ENCODE data around the gene FGF12.

The FGF12 gene

GRCh38 chr3:192629429-192629828 lies 97.9 kb downstream of the FGF12 start:
- no peak overlapping the region for H3K4ac ChIP-seq (ENCODE audit: low read length)
- no peak overlapping the region for H2BK15ac ChIP-seq (ENCODE audit: low read length)
- H3K4me3 ChIP-seq (ENCODE audit: low read length in 2 of 2) = no peak overlapping the region
- no peak overlapping the region for H2AK5ac ChIP-seq (ENCODE audit: low read depth, low read length)
- H3K9ac ChIP-seq (ENCODE audit: low read depth, low read length, poor library complexity) = no peak overlapping the region
- no peak overlapping the region for H2BK5ac ChIP-seq (ENCODE audit: low read length)
- no peaks in the 10 kb centered on the region for H3K4me1 ChIP-seq (ENCODE audit: control insufficient read depth in 2 of 2, insufficient read depth in 1 of 2, low read depth in 1 of 2, low read length in 2 of 2)
- no peaks in the 10 kb centered on the region for H3K9me3 ChIP-seq (replicated peaks in 1 of 2; ENCODE audit: control insufficient read depth in 2 of 2, insufficient read depth in 1 of 2, low read depth in 1 of 2, low read length in 2 of 2)
- DNase-seq (ENCODE audit: low spot score) = no peak
- no peaks in the 10 kb centered on the region for H3K79me1 ChIP-seq (ENCODE audit: low read depth, low read length)
- H3K27ac ChIP-seq (replicated peaks; ENCODE audit: low read length) = no peak overlapping the region
- no peaks in the 10 kb centered on the region for H3K36me3 ChIP-seq (replicated peaks in 1 of 2; ENCODE audit: control insufficient read depth in 2 of 2, insufficient read depth in 2 of 2, low read length in 2 of 2)
- no peak overlapping the region for H2BK120ac ChIP-seq (ENCODE audit: low read depth, low read length)
- no peak overlapping the region for H2AFZ ChIP-seq (ENCODE audit: low read length)
- no peak overlapping the region for H2BK12ac ChIP-seq (ENCODE audit: low read length)
- no peak overlapping the region for H4K91ac ChIP-seq (ENCODE audit: low read depth, low read length, poor library complexity)
- no peak overlapping the region for H3K18ac ChIP-seq (ENCODE audit: low read length)
- WGBS, 2 donors (ENCODE audit: extremely low coverage in 2 of 2, insufficient read length in 2 of 2, insufficient replicate concordance in 1 of 2) = no CpG with 5 or more reads among the region's 3 CpGs
- H3K27me3 ChIP-seq (ENCODE audit: control insufficient read depth in 3 of 3, insufficient read depth in 3 of 3, low read depth in 1 of 3, low read length in 3 of 3) = no peaks in the 10 kb centered on the region
- H3K4me2 ChIP-seq (ENCODE audit: insufficient read depth, low read length, poor library complexity, severe bottlenecking) = no peak overlapping the region
- no peak overlapping the region for H3K14ac ChIP-seq (ENCODE audit: low read length)
- no peak overlapping the region for H4K8ac ChIP-seq (ENCODE audit: low read depth, low read length)
- H3K23ac ChIP-seq (ENCODE audit: low read depth, low read length, poor library complexity) = no peak overlapping the region

- Histone ChIP-seq H4K8ac (ENCODE audit: low read depth, low read length) (no peak overlapping the region), H2BK5ac (ENCODE audit: low read length) (no peak overlapping the region), H2AK5ac (ENCODE audit: low read depth, low read length) (no peak overlapping the region), H3K27me3 (ENCODE audit: control insufficient read depth in 3 of 3, insufficient read depth in 3 of 3, low read depth in 1 of 3, low read length in 3 of 3) (no peaks in the 10 kb centered on the region), H3K79me1 (ENCODE audit: low read depth, low read length) (no peaks in the 10 kb centered on the region), H3K4me1 (ENCODE audit: control insufficient read depth in 2 of 2, insufficient read depth in 1 of 2, low read depth in 1 of 2, low read length in 2 of 2) (no peaks in the 10 kb centered on the region), H3K36me3 (replicated peaks in 1 of 2; ENCODE audit: control insufficient read depth in 2 of 2, insufficient read depth in 2 of 2, low read length in 2 of 2) (no peaks in the 10 kb centered on the region), H2BK12ac (ENCODE audit: low read length) (no peak overlapping the region), H3K18ac (ENCODE audit: low read length) (no peak overlapping the region), H3K27ac (replicated peaks; ENCODE audit: low read length) (no peak overlapping the region), H2BK15ac (ENCODE audit: low read length) (no peak overlapping the region), H3K23ac (ENCODE audit: low read depth, low read length, poor library complexity) (no peak overlapping the region), H2AFZ (ENCODE audit: low read length) (no peak overlapping the region), H3K4ac (ENCODE audit: low read length) (no peak overlapping the region), H3K14ac (ENCODE audit: low read length) (no peak overlapping the region), H2BK120ac (ENCODE audit: low read depth, low read length) (no peak overlapping the region), H3K9ac (ENCODE audit: low read depth, low read length, poor library complexity) (no peak overlapping the region), H4K91ac (ENCODE audit: low read depth, low read length, poor library complexity) (no peak overlapping the region), H3K9me3 (replicated peaks in 1 of 2; ENCODE audit: control insufficient read depth in 2 of 2, insufficient read depth in 1 of 2, low read depth in 1 of 2, low read length in 2 of 2) (no peaks in the 10 kb centered on the region), H3K4me2 (ENCODE audit: insufficient read depth, low read length, poor library complexity, severe bottlenecking) (no peak overlapping the region), H3K4me3 (ENCODE audit: low read length in 2 of 2) (no peak overlapping the region)
- WGBS, 2 donors (ENCODE audit: extremely low coverage in 2 of 2, insufficient read length in 2 of 2, insufficient replicate concordance in 1 of 2) = no CpG with 5 or more reads among the region's 3 CpGs
- DNase-seq (ENCODE audit: low spot score) = no peak
Observed at GRCh38 chr3:192621909-192622308, 105.4 kb downstream of the FGF12 start.

GRCh38 chr3:192620275-192620674 lies 107.1 kb downstream of the FGF12 start:
- no peaks in the 10 kb centered on the region for H3K36me3 ChIP-seq (replicated peaks in 1 of 2; ENCODE audit: control insufficient read depth in 2 of 2, insufficient read depth in 2 of 2, low read length in 2 of 2)
- H2AFZ ChIP-seq (ENCODE audit: low read length) = no peak overlapping the region
- H3K4me1 ChIP-seq (ENCODE audit: control insufficient read depth in 2 of 2, insufficient read depth in 1 of 2, low read depth in 1 of 2, low read length in 2 of 2) = no peaks in the 10 kb centered on the region
- no peak overlapping the region for H2BK12ac ChIP-seq (ENCODE audit: low read length)
- H3K27ac ChIP-seq (replicated peaks; ENCODE audit: low read length) = no peak overlapping the region
- no peak overlapping the region for H3K18ac ChIP-seq (ENCODE audit: low read length)
- H2BK5ac ChIP-seq (ENCODE audit: low read length) = no peak overlapping the region
- H3K79me1 ChIP-seq (ENCODE audit: low read depth, low read length) = no peaks in the 10 kb centered on the region
- no peak overlapping the region for H2BK15ac ChIP-seq (ENCODE audit: low read length)
- H3K4ac ChIP-seq (ENCODE audit: low read length) = no peak overlapping the region
- no peak overlapping the region for H3K4me3 ChIP-seq (ENCODE audit: low read length in 2 of 2)
- no peaks in the 10 kb centered on the region for H3K27me3 ChIP-seq (ENCODE audit: control insufficient read depth in 3 of 3, insufficient read depth in 3 of 3, low read depth in 1 of 3, low read length in 3 of 3)
- H2AK5ac ChIP-seq (ENCODE audit: low read depth, low read length) = no peak overlapping the region
- no peak overlapping the region for H3K4me2 ChIP-seq (ENCODE audit: insufficient read depth, low read length, poor library complexity, severe bottlenecking)
- H3K14ac ChIP-seq (ENCODE audit: low read length) = no peak overlapping the region
- H4K8ac ChIP-seq (ENCODE audit: low read depth, low read length) = no peak overlapping the region
- no CpG with 5 or more reads among the region's 3 CpGs for WGBS, 2 donors (ENCODE audit: extremely low coverage in 2 of 2, insufficient read length in 2 of 2, insufficient replicate concordance in 1 of 2)
- H3K23ac ChIP-seq (ENCODE audit: low read depth, low read length, poor library complexity) = no peak overlapping the region
- no peak overlapping the region for H2BK120ac ChIP-seq (ENCODE audit: low read depth, low read length)
- H3K9ac ChIP-seq (ENCODE audit: low read depth, low read length, poor library complexity) = no peak overlapping the region
- no peak overlapping the region for H4K91ac ChIP-seq (ENCODE audit: low read depth, low read length, poor library complexity)
- no peak for DNase-seq (ENCODE audit: low spot score)
- no peaks in the 10 kb centered on the region for H3K9me3 ChIP-seq (replicated peaks in 1 of 2; ENCODE audit: control insufficient read depth in 2 of 2, insufficient read depth in 1 of 2, low read depth in 1 of 2, low read length in 2 of 2)

GRCh38 chr3:192611411-192611810 lies 115.9 kb downstream of the FGF12 start:
- Histone ChIP-seq H2AFZ (ENCODE audit: low read length) (no peak overlapping the region), H2BK5ac (ENCODE audit: low read length) (no peak overlapping the region), H2BK120ac (ENCODE audit: low read depth, low read length) (no peak overlapping the region), H2BK12ac (ENCODE audit: low read length) (no peak overlapping the region), H4K8ac (ENCODE audit: low read depth, low read length) (no peak overlapping the region), H3K9me3 (replicated peaks in 1 of 2; ENCODE audit: control insufficient read depth in 2 of 2, insufficient read depth in 1 of 2, low read depth in 1 of 2, low read length in 2 of 2) (no peaks in the 10 kb centered on the region), H3K27ac (replicated peaks; ENCODE audit: low read length) (no peak overlapping the region), H2AK5ac (ENCODE audit: low read depth, low read length) (no peak overlapping the region), H3K14ac (ENCODE audit: low read length) (no peak overlapping the region), H3K27me3 (ENCODE audit: control insufficient read depth in 3 of 3, insufficient read depth in 3 of 3, low read depth in 1 of 3, low read length in 3 of 3) (no peaks in the 10 kb centered on the region), H4K91ac (ENCODE audit: low read depth, low read length, poor library complexity) (no peak overlapping the region), H3K4me3 (ENCODE audit: low read length in 2 of 2) (no peak overlapping the region), H3K4ac (ENCODE audit: low read length) (no peak overlapping the region), H3K4me1 (ENCODE audit: control insufficient read depth in 2 of 2, insufficient read depth in 1 of 2, low read depth in 1 of 2, low read length in 2 of 2) (no peaks in the 10 kb centered on the region), H3K79me1 (ENCODE audit: low read depth, low read length) (no peaks in the 10 kb centered on the region), H2BK15ac (ENCODE audit: low read length) (no peak overlapping the region), H3K18ac (ENCODE audit: low read length) (no peak overlapping the region), H3K23ac (ENCODE audit: low read depth, low read length, poor library complexity) (no peak overlapping the region), H3K9ac (ENCODE audit: low read depth, low read length, poor library complexity) (no peak overlapping the region), H3K4me2 (ENCODE audit: insufficient read depth, low read length, poor library complexity, severe bottlenecking) (no peak overlapping the region), H3K36me3 (replicated peaks in 1 of 2; ENCODE audit: control insufficient read depth in 2 of 2, insufficient read depth in 2 of 2, low read length in 2 of 2) (no peaks in the 10 kb centered on the region)
- WGBS, 2 donors (ENCODE audit: extremely low coverage in 2 of 2, insufficient read length in 2 of 2, insufficient replicate concordance in 1 of 2) = no CpG with 5 or more reads among the region's 4 CpGs
- DNase-seq (ENCODE audit: low spot score) = no peak
